ENCODE measurements around the gene NDNF.

DNA sequence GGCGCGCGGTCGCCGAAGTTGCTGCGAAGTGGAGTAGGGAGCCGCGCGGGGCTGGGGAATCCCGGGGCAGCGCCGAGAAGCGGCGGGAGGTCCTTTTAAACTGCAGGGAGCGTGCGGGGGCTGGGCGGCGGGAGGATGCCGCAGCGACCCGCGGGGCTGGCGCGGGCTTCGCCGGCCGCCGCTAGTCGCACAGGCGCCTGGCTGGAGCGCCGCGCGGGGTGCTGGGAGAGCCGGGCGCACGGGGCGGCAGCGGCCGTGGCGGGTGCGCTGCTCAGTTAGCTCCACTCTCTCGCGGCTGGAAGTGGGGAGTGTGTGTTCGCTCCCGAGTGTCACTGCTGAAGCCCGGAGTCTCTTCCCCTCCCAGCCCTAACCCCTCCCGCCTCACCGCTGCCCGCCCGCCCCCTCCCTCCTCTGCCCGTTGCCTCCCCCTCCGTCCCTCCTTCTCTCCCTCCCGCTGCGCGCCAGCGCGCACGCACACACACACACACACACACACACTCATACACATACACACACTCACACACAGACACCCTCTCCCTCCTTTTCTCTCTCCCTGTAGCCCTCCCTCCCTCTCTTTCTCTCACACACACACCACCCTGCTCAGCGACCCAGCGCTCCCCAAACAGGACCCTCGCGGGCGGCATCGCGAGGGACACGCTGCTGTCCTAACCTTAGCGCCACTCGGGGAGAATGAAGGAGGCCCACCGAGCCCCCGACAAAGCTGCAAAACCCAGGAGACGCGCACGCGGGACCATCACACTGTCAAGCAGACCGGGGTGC is at the start of gene NDNF:
- TF ChIP-seq, protein P1, sequence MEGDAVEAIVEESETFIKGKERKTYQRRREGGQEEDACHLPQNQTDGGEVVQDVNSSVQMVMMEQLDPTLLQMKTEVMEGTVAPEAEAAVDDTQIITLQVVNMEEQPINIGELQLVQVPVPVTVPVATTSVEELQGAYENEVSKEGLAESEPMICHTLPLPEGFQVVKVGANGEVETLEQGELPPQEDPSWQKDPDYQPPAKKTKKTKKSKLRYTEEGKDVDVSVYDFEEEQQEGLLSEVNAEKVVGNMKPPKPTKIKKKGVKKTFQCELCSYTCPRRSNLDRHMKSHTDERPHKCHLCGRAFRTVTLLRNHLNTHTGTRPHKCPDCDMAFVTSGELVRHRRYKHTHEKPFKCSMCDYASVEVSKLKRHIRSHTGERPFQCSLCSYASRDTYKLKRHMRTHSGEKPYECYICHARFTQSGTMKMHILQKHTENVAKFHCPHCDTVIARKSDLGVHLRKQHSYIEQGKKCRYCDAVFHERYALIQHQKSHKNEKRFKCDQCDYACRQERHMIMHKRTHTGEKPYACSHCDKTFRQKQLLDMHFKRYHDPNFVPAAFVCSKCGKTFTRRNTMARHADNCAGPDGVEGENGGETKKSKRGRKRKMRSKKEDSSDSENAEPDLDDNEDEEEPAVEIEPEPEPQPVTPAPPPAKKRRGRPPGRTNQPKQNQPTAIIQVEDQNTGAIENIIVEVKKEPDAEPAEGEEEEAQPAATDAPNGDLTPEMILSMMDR (IDR thresholded peaks at IDR 0.05; ENCODE audit: poor library complexity): no peak
- no peak for TF ChIP-seq EZH2phosphoT487 (IDR thresholded peaks at IDR 0.05; ENCODE audit: low read depth, severe bottlenecking, unreplicated experiment)
